Fibroblast of mammary gland (primary cell): ENCODE results near the gene TARBP1.

ENCODE experiments used
- DNase-seq: peaks from one replicate; pipeline ENCODE4 v3.0.0-alpha.2; 2010; ENCODE audit warnings: low read depth
- H3K4me3 ChIP-seq: 2 replicates; pipeline ENCODE4 v1.5.1; 2011; ENCODE audit warnings: low read depth, mild to moderate bottlenecking, low read length, moderate library complexity; ENCODE audit not compliant: control insufficient read depth
- TF ChIP-seq, protein P1 (sequence below): conservative IDR thresholded peaks from 2 replicates; pipeline ENCODE4 v1.5.1; 2011; ENCODE audit warnings: low read depth, low read length, inconsistent platforms; ENCODE audit not compliant: control insufficient read depth, insufficient read depth

Gene TARBP1

DNA sequence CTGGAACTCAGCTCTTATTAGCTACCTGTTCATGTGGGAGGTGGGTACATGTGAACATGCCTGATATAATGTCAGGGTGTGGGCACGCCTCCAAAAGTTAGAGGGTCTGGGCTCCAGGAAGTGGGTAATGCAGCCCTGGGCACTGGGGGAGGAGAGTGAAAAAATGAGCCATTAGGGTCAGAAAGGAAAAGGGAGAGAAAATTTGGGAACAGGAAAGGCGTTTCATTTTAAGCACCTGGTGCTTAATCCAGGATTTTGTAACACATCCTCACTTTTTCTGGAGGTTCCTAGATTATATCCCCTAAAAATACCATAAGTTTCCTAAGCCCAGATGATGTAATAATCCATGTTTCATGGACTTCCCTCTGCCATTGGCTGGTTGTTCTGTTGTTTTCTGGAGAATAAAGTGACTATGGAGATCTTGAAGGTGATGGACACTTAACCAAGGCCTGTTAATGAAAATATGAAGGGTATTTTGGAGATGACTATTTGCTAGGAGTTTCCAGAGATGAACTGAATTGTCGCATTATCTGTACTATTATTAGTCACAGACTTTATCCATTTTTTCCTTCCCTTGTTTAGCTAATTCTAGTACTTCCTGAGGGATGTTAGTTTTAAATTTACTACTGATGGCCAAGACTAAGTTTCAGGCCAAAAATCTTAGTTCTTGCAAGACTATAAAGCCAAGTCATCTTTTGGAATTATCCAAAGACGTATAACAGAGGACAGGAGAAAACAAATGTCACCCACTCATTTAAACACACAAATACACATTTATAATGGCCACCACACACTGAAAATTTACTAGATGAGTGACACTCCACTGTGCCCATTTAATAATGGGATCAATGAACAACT, 24.4 kb upstream of the TARBP1 start:
- H3K4me3 ChIP-seq, result no peak overlapping the region
- no peak for DNase-seq
- TF ChIP-seq, protein P1, sequence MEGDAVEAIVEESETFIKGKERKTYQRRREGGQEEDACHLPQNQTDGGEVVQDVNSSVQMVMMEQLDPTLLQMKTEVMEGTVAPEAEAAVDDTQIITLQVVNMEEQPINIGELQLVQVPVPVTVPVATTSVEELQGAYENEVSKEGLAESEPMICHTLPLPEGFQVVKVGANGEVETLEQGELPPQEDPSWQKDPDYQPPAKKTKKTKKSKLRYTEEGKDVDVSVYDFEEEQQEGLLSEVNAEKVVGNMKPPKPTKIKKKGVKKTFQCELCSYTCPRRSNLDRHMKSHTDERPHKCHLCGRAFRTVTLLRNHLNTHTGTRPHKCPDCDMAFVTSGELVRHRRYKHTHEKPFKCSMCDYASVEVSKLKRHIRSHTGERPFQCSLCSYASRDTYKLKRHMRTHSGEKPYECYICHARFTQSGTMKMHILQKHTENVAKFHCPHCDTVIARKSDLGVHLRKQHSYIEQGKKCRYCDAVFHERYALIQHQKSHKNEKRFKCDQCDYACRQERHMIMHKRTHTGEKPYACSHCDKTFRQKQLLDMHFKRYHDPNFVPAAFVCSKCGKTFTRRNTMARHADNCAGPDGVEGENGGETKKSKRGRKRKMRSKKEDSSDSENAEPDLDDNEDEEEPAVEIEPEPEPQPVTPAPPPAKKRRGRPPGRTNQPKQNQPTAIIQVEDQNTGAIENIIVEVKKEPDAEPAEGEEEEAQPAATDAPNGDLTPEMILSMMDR, result no peak

DNA sequence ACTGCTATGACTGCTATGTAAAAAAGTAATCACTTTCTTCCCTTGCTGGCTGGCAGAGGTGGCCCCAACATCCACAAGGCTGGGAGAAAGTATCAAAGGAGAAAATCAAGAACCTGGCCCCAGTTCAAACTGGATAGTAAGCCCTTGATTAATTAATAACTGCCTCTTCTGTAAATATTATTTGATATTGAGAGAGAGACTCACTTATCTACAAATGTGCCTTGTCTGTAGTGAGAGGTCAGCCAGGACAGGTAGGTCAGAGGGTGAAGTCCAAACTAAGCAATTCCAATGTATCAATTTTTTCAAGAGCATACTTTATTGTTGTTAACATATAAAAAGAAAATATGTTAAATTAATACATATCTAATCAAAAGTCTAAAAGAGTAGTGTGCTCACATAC, 23.8 kb upstream of the TARBP1 start:
- TF ChIP-seq, protein P1, result no peak
- no peak overlapping the region for H3K4me3 ChIP-seq
- DNase-seq, result no peak

DNA sequence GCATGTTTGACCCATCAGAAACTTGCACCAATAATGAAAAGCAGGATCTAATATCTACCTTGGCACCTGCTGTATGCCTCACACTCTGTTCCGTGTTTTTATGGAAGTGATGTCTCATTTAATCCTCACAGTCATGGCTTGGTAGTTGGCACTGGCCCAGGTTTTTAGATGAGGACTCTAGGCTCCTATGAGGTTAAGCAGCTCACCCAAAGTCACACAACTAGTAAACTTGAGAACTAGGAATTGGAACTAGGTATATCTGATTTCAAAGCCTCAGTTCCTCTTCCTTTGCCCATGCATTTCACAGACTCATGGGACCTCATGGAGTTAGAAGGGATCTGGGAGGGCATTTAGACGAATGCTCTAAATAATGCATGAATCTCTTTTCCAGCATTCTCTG, 21.3 kb upstream of the TARBP1 start:
- DNase-seq, result peak; percentile 62
- H3K4me3 ChIP-seq, result no peak overlapping the region

DNA sequence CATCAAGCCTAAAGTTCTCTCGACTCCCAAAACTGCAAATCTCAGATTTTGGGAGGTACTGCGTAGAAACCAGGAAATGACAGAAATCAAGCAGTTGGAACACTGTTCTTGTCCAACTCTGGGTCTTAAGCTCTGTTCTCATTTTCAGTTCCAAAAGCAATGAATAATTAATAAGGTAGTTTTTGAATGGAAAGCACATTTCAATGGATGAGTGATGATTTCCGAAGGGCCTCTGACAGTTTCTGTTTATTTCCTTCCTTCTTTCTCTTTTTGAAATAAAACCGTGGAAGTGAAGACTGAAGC, 20.9 kb upstream of the TARBP1 start:
- DNase-seq, result no peak
- TF ChIP-seq, protein P1, result no peak
- H3K4me3 ChIP-seq, result no peak overlapping the region

More for the DNA sequence above, 21.3 kb upstream of the TARBP1 start:
- TF ChIP-seq, protein P1, result no peak

DNA sequence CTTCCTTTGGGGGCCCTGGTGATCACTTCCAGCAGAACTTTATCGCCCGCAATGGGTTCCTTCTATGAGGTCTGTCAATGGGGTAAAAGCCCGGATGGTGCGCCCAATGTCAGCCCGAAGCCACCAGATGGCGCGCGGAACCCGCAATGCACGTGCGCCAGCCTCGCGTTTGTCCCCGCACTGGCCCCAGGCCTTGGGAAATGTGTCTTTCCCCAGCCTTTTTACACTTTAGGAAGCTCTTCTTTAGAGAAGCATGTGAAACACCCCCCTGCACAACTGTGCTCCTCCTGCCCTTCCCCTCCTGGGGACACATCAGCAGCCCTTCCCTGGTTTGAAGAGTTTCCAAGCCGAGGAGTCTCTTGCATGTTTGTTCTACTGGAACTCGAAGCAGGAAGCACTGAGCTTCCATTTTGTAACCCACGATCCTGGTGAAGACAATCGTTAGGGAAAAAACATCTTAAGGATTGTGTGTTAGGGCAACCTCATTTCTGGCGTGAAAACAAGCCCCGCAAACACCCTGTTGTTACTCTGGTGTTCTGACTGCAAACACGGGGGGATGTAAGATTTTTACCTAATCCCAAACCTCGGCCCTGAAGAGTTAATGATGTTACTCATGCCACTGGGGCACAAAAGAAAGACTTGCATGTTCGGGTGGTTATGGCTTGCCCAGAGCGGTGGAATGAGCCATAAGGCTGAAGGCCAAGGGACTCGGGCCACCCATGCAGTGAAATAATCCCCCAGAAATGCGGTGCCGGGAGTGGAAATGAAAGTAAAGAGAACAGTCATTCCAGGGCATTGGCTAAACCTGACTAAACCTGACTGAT, 20.4 kb upstream of the TARBP1 start:
- H3K4me3 ChIP-seq, result no peak overlapping the region
- TF ChIP-seq, protein P1, result peak; percentile 85

DNA sequence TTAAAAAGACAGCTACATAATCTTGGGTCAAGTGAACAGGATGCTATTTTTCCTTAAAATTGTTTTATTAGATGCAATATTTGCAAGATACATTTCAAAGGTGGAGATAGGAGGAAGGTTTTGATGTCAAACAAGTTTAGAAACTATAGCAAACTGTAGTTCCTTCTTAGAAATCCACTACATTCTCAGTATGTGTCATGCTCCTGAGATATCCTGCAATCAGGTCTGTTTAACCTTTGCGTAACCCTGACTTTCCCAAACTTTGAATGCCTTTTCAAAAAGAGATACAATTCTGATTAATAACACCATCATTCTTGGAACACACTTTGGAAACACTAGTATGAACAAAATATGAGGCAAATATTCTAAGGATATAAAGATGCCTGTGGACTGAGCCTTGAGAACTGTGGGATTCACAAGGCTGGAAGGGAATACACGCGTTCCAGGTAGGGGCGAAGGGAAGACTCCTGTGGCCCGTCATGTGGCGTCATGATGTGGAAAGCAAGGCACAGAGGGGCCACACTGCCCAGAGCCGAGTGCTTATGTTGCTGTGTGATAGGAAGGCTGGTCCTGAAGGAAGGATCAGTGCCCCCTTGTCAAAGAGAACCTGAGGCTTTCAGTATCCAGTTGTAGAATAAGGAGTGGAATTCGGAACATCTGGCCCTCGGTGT, 19.6 kb upstream of the TARBP1 start:
- H3K4me3 ChIP-seq, result no peak overlapping the region
- no peak for DNase-seq
- TF ChIP-seq, protein P1, result no peak

More for the DNA sequence above, 20.4 kb upstream of the TARBP1 start:
- peak; percentile 90 for DNase-seq
